NCI-H345 treated with DMSO at 0.1 percent for 48 hours (cell line): Measurements from ENCODE around the gene BAX.

ENCODE experiments used
- DNase-seq: peaks from one replicate; lab custom pipeline; 2025; ENCODE audit not compliant: unreplicated experiment; lab: John Stamatoyannopoulos, UW

The BAX gene

GRCh38 chr19:49011194-49011593 is 56.5 kb downstream of the BAX start:
- no peak for DNase-seq
